Activated T-helper 1 cell treated with anti-CD3 and anti-CD28 coated beads, Interleukin-12 subunit alpha, Interleukin-12 subunit beta, Interleukin-2, Interleukin-4 antibody, amounts not matched to agents 30 ng/mL and 10 ng/mL and 1 ng/mL, durations not matched to agents 14 hours and 24 hours and 36 hours (primary cell): Measurements from ENCODE around the gene GBF1. TPM values are rescaled to one million over a fixed set of nuclear protein-coding genes. Genes with fewer than 3 reads are reported as not detected.
A peak's percentile ranks its signal among the peaks of the same experiment; 100 is the strongest.

Experiments used
- DNase-seq: peaks from one replicate; pipeline ENCODE4 v3.0.0; 2021; ENCODE audit warnings: low spot score
- H3K27ac Mint-ChIP-seq: one replicate; pipeline ENCODE4 v1.8.0; 2021; ENCODE audit warnings: mild to moderate bottlenecking, mixed read lengths
- H3K27me3 Mint-ChIP-seq: one replicate; pipeline ENCODE4 v1.8.0; 2022; ENCODE audit warnings: mild to moderate bottlenecking, moderate library complexity, mixed read lengths; ENCODE audit not compliant: insufficient read depth
- H3K36me3 Mint-ChIP-seq: one replicate; pipeline ENCODE4 v1.8.0; 2021; ENCODE audit warnings: low read depth, mixed read lengths
- H3K4me1 Mint-ChIP-seq: one replicate; pipeline ENCODE4 v1.8.0; 2021; ENCODE audit warnings: low read depth, mixed read lengths
- H3K4me3 Mint-ChIP-seq: one replicate; pipeline ENCODE4 v1.8.0; 2021; ENCODE audit warnings: mild to moderate bottlenecking, moderate library complexity, mixed read lengths
- H3K9me3 Mint-ChIP-seq: one replicate; pipeline ENCODE4 v1.8.0; 2021; ENCODE audit warnings: mixed read lengths
- intact Hi-C: fragments of 100-400 bp; cut with micrococcal nuclease; formaldehyde crosslinking; loops from one replicate; pipeline ENCODE4 v1.15.1; 2024
- total RNA-seq: library from RNA; stranded (reverse); gene quantifications from 2 replicates; pipeline ENCODE4 v1.2.3, GENCODE V29; 2022

Gene GBF1
- total RNA-seq, 1 donor from 2014 or later, result 46.7 TPM

- intact Hi-C loops, result no loop called here
- H3K9me3 Mint-ChIP-seq, result no peaks in the 10 kb centered on the region
These were observed 168.7 kb downstream of the GBF1 start for GRCh38 chr10:102413806-102414561.

GRCh38 chr10:102414749-102415148 lies 169.4 kb downstream of the GBF1 start:
- H3K9me3 Mint-ChIP-seq, result no peaks in the 10 kb centered on the region
- intact Hi-C loops, result no loop called here

More at GRCh38 chr10:102413806-102414561, 168.7 kb downstream of the GBF1 start:
- Mint-ChIP-seq H3K4me3 (no peak overlapping the region), H3K36me3 (no peaks in the 10 kb centered on the region), H3K4me1 (peaks cover 31% of the 10 kb centered on the region), H3K27me3 (peaks cover 33% of the 10 kb centered on the region), H3K27ac (peak overlapping the region; percentile 8)
- DNase-seq, result no peak

GRCh38 chr10:102416283-102416682 lies 171.0 kb downstream of the GBF1 start:
- Mint-ChIP-seq H3K4me1 (peaks cover 35% of the 10 kb centered on the region), H3K9me3 (no peaks in the 10 kb centered on the region), H3K27me3 (peaks cover 24% of the 10 kb centered on the region), H3K36me3 (peaks cover 3% of the 10 kb centered on the region), H3K27ac (no peak overlapping the region), H3K4me3 (no peak overlapping the region)
- intact Hi-C loops, result no loop called here
- DNase-seq, result no peak

More at GRCh38 chr10:102414749-102415148, 169.4 kb downstream of the GBF1 start:
- H3K36me3 Mint-ChIP-seq, result no peaks in the 10 kb centered on the region
- no peak for DNase-seq
- no peak overlapping the region for H3K27ac Mint-ChIP-seq
- H3K27me3 Mint-ChIP-seq, result peaks cover 30% of the 10 kb centered on the region
- H3K4me3 Mint-ChIP-seq, result no peak overlapping the region
- H3K4me1 Mint-ChIP-seq, result peaks cover 32% of the 10 kb centered on the region

- Mint-ChIP-seq H3K36me3 (peaks cover 3% of the 10 kb centered on the region), H3K27me3 (peaks cover 20% of the 10 kb centered on the region), H3K27ac (no peak overlapping the region), H3K4me3 (no peak overlapping the region), H3K9me3 (no peaks in the 10 kb centered on the region), H3K4me1 (peaks cover 31% of the 10 kb centered on the region)
- intact Hi-C loops, result no loop called here
- no peak for DNase-seq
These were observed 171.4 kb downstream of the GBF1 start for GRCh38 chr10:102416695-102417094.

- Mint-ChIP-seq H3K27me3 (peaks cover 12% of the 10 kb centered on the region), H3K4me3 (peak within 1 kb of the TSS; percentile 99), H3K4me1 (peaks cover 34% of the 10 kb centered on the region), H3K9me3 (no peaks in the 10 kb centered on the region), H3K36me3 (peaks cover 11% of the 10 kb centered on the region), H3K27ac (peak within 1 kb of the TSS; percentile 87)
- intact Hi-C loops, result no loop called here
- no peak for DNase-seq
These were observed 173.4 kb downstream of the GBF1 start, which contains the start of gene PSD for GRCh38 chr10:102418622-102419268. PSD (minus strand) TSS chr10:102418785; CDS start chr10:102417038, 1,747 bp downstream.

GRCh38 chr10:102419269-102420180 lies 174.2 kb downstream of the GBF1 start:
- H3K36me3 Mint-ChIP-seq, result peaks cover 14% of the 10 kb centered on the region
- H3K27ac Mint-ChIP-seq, result peak overlapping the region; percentile 87
- peaks cover 34% of the 10 kb centered on the region for H3K4me1 Mint-ChIP-seq
- intact Hi-C loops, result loop anchor here (1.0 kb wide), 1 partner anchor 174 kb away; the partner anchor contains the start of gene GBF1
- H3K4me3 Mint-ChIP-seq, result peak overlapping the region; percentile 99
- no peaks in the 10 kb centered on the region for H3K9me3 Mint-ChIP-seq
- peaks cover 12% of the 10 kb centered on the region for H3K27me3 Mint-ChIP-seq
- DNase-seq, result peak; percentile 76

GRCh38 chr10:102420181-102420713 lies 174.9 kb downstream of the GBF1 start:
- Mint-ChIP-seq H3K4me3 (peak overlapping the region; percentile 99), H3K9me3 (no peaks in the 10 kb centered on the region), H3K27ac (peak overlapping the region; percentile 98), H3K36me3 (peaks cover 14% of the 10 kb centered on the region), H3K4me1 (peaks cover 34% of the 10 kb centered on the region), H3K27me3 (peaks cover 12% of the 10 kb centered on the region)
- intact Hi-C loops, result loop anchor here (1.0 kb wide), 1 partner anchor 175 kb away; the partner anchor contains the start of gene GBF1
- DNase-seq, result no peak

- Mint-ChIP-seq H3K4me3 (peak within 1 kb of the TSS; percentile 99), H3K9me3 (no peaks in the 10 kb centered on the region)
- intact Hi-C loops, result loop anchor here (1.0 kb wide), 9 partner anchors 11 to 269 kb away; partner anchors contain the start of genes ACTR1A, CUEDC2, GBF1 and NFKB2
These were observed 175.6 kb downstream of the GBF1 start, which contains the start of gene FBXL15 for GRCh38 chr10:102420714-102421506. FBXL15 (plus strand) TSS chr10:102420836; CDS start chr10:102421130, 294 bp downstream.

GRCh38 chr10:102421507-102421756 lies 176.1 kb downstream of the GBF1 start:
- intact Hi-C loops, result loop anchor here (1.0 kb wide), 8 partner anchors 11 to 269 kb away; partner anchors contain the start of genes ACTR1A, CUEDC2, NFKB2 and NOLC1
- Mint-ChIP-seq H3K4me1 (peaks cover 34% of the 10 kb centered on the region), H3K36me3 (peaks cover 14% of the 10 kb centered on the region), H3K27me3 (peaks cover 9% of the 10 kb centered on the region), H3K9me3 (no peaks in the 10 kb centered on the region), H3K4me3 (peak overlapping the region; percentile 99), H3K27ac (peak overlapping the region; percentile 40)
- DNase-seq, result no peak

More at GRCh38 chr10:102420714-102421506, 175.6 kb downstream of the GBF1 start, which contains the start of gene FBXL15:
- Mint-ChIP-seq H3K4me1 (peaks cover 34% of the 10 kb centered on the region), H3K36me3 (peaks cover 14% of the 10 kb centered on the region), H3K27ac (peak within 1 kb of the TSS; percentile 98), H3K27me3 (peaks cover 9% of the 10 kb centered on the region)
- DNase-seq, result peak; percentile 96

- no peaks in the 10 kb centered on the region for H3K9me3 Mint-ChIP-seq
- peaks cover 9% of the 10 kb centered on the region for H3K27me3 Mint-ChIP-seq
- H3K27ac Mint-ChIP-seq, result peak overlapping the region; percentile 60
- intact Hi-C loops, result loop anchor here (1.0 kb wide), 11 partner anchors 10 to 270 kb away; partner anchors contain the start of genes ACTR1A, CUEDC2, NFKB2 and NOLC1
- DNase-seq, result peak; percentile 37
- H3K4me3 Mint-ChIP-seq, result peak overlapping the region; percentile 99
- H3K4me1 Mint-ChIP-seq, result peaks cover 36% of the 10 kb centered on the region
- H3K36me3 Mint-ChIP-seq, result peaks cover 14% of the 10 kb centered on the region
These were observed 176.6 kb downstream of the GBF1 start for GRCh38 chr10:102421757-102422512.
